WTC11 (cell line): ENCODE data around the gene MCM6. TPM values are rescaled to one million over a fixed set of nuclear protein-coding genes. Genes with fewer than 3 reads are reported as not detected.
A peak's percentile ranks its signal among the peaks of the same experiment; 100 is the strongest.

Experiments
- ATAC-seq: fragments of 200-7000 bp; cut with Tn5 transposase; 2 replicates; pipeline ENCODE4 v1.10.0; 2021; ENCODE audit warnings: mild to moderate bottlenecking, moderate library complexity
- CTCF ChIA-PET: fragments of 300-600 bp; sonication (Branson Sonifier 250); formaldehyde crosslinking; loops from one replicate; lab custom pipeline; 2021; ENCODE audit warnings: antibody characterized with exemption; lab: Charles Lee
- POLR2A ChIA-PET: fragments of 350-600 bp; sonication (Branson Sonifier 250); formaldehyde crosslinking; loops from one replicate; lab custom pipeline; 2021; ENCODE audit warnings: antibody characterized with exemption; lab: Charles Lee
- DNase-seq: peaks from one replicate; pipeline ENCODE4 v3.0.0; 2021; ENCODE audit warnings: low spot score
- H3K27ac Mint-ChIP-seq: 2 replicates; pipeline ENCODE4 v1.8.0; 2021; ENCODE audit warnings: mixed read lengths
- H3K27me3 Mint-ChIP-seq: 2 replicates; pipeline ENCODE4 v1.8.0; 2021; ENCODE audit warnings: low read depth, mild to moderate bottlenecking, moderate library complexity, mixed read lengths
- H3K36me3 Mint-ChIP-seq: 2 replicates; pipeline ENCODE4 v1.8.0; 2021; ENCODE audit warnings: mixed read lengths
- H3K4me1 Mint-ChIP-seq: 2 replicates; pipeline ENCODE4 v1.8.0; 2022; ENCODE audit warnings: mixed read lengths
- H3K4me3 Mint-ChIP-seq: 2 replicates; pipeline ENCODE4 v1.8.0; 2021; ENCODE audit warnings: mild to moderate bottlenecking, moderate library complexity, mixed read lengths
- H3K9me3 Mint-ChIP-seq: 2 replicates; pipeline ENCODE4 v1.8.0; 2021; ENCODE audit warnings: mixed read lengths
- CBFB ChIP-seq: sonication (generic); formaldehyde crosslinking; IDR thresholded peaks from 2 replicates; pipeline ENCODE4 v1.8.1; 2022; ENCODE audit warnings: mild to moderate bottlenecking, low read depth, missing genetic modification reagents
- ELF4 ChIP-seq: sonication (generic); formaldehyde crosslinking; IDR thresholded peaks from 2 replicates; pipeline ENCODE4 v1.8.1; 2022; ENCODE audit warnings: low read depth, mild to moderate bottlenecking, moderate library complexity, missing genetic modification reagents
- ETV6 ChIP-seq: sonication (generic); formaldehyde crosslinking; IDR thresholded peaks from 2 replicates; pipeline ENCODE4 v1.8.1; 2022; ENCODE audit warnings: mild to moderate bottlenecking, missing genetic modification reagents
- GRHL2 ChIP-seq: fragments of 250-450 bp; sonication (Bioruptor Pico); IDR thresholded peaks from 2 replicates; pipeline ENCODE4 v1.8.0; 2022; ENCODE audit warnings: mild to moderate bottlenecking, moderate library complexity; ENCODE audit not compliant: insufficient replicate concordance, severe bottlenecking
- JUN ChIP-seq: sonication (generic); formaldehyde crosslinking; IDR thresholded peaks from 2 replicates; pipeline ENCODE4 v1.8.0; 2023; ENCODE audit warnings: mild to moderate bottlenecking, missing genetic modification reagents
- NFATC4 ChIP-seq: fragments of 250-450 bp; sonication (Bioruptor Pico); IDR thresholded peaks from 2 replicates; pipeline ENCODE4 v1.9.0; 2021; ENCODE audit warnings: mild to moderate bottlenecking
- NFE2L1 ChIP-seq: sonication (generic); formaldehyde crosslinking; IDR thresholded peaks from 2 replicates; pipeline ENCODE4 v1.8.1; 2023; ENCODE audit warnings: missing genetic modification reagents
- NR1H2 ChIP-seq: sonication (generic); formaldehyde crosslinking; IDR thresholded peaks from 2 replicates; pipeline ENCODE4 v1.9.0; 2021; ENCODE audit warnings: mild to moderate bottlenecking, moderate library complexity, missing genetic modification reagents
- RORB ChIP-seq: fragments of 250-450 bp; sonication (Bioruptor Pico); IDR thresholded peaks from 2 replicates; pipeline ENCODE4 v1.9.0; 2021; ENCODE audit warnings: mild to moderate bottlenecking
- SMAD4 ChIP-seq: sonication (generic); formaldehyde crosslinking; IDR thresholded peaks from 2 replicates; pipeline ENCODE4 v1.8.0; 2022; ENCODE audit warnings: mild to moderate bottlenecking, missing genetic modification reagents
- SP1 ChIP-seq: sonication (generic); formaldehyde crosslinking; conservative IDR thresholded peaks from 2 replicates; pipeline ENCODE4 v1.8.1; 2022; ENCODE audit warnings: missing genetic modification reagents
- ZBTB21 ChIP-seq: sonication (generic); formaldehyde crosslinking; IDR thresholded peaks from 2 replicates; pipeline ENCODE4 v1.8.1; 2023; ENCODE audit warnings: mild to moderate bottlenecking, missing genetic modification reagents, borderline replicate concordance
- ZNF138 ChIP-seq: sonication (generic); formaldehyde crosslinking; conservative IDR thresholded peaks from 2 replicates; pipeline ENCODE4 v1.8.1; 2022; ENCODE audit warnings: mild to moderate bottlenecking, moderate library complexity, missing genetic modification reagents
- ZNF396 ChIP-seq: fragments of 250-450 bp; sonication (Bioruptor Pico); IDR thresholded peaks from 2 replicates; pipeline ENCODE4 v1.8.0; 2021; ENCODE audit warnings: mild to moderate bottlenecking, moderate library complexity, borderline replicate concordance
- total RNA-seq: library from RNA; stranded (reverse); gene quantifications from 3 replicates; pipeline ENCODE4 v1.2.3, GENCODE V29; 2021
- TF ChIP-seq, protein P1 (sequence below): fragments of 200-600 bp; IDR thresholded peaks from 2 replicates; pipeline ENCODE4 v1.8.0; 2022; ENCODE audit warnings: antibody characterized with exemption
- TF ChIP-seq, protein P2 (sequence below): sonication (generic); formaldehyde crosslinking; IDR thresholded peaks from 2 replicates; pipeline ENCODE4 v1.8.0; 2022; ENCODE audit warnings: mild to moderate bottlenecking, missing genetic modification reagents
- TF ChIP-seq, protein P3 (sequence below): sonication (generic); formaldehyde crosslinking; IDR thresholded peaks from 2 replicates; pipeline ENCODE4 v1.8.1; 2022; ENCODE audit warnings: missing genetic modification reagents, borderline replicate concordance
- TF ChIP-seq, protein P4 (sequence below): sonication (generic); formaldehyde crosslinking; IDR thresholded peaks from 2 replicates; pipeline ENCODE4 v1.8.0; 2022; ENCODE audit warnings: mild to moderate bottlenecking, missing genetic modification reagents
- TF ChIP-seq, protein P5 (sequence below): sonication (generic); formaldehyde crosslinking; conservative IDR thresholded peaks from 2 replicates; pipeline ENCODE4 v1.8.1; 2022; ENCODE audit warnings: mild to moderate bottlenecking, missing genetic modification reagents
- TF ChIP-seq, protein P6 (sequence below): sonication (generic); formaldehyde crosslinking; IDR thresholded peaks from 2 replicates; pipeline ENCODE4 v1.8.0; 2022; ENCODE audit warnings: missing genetic modification reagents
- TF ChIP-seq, protein P7 (sequence below): fragments of 250-450 bp; sonication (Bioruptor Pico); IDR thresholded peaks from 2 replicates; pipeline ENCODE4 v1.9.0; 2021; ENCODE audit warnings: moderate library complexity, mild to moderate bottlenecking, inconsistent platforms, borderline replicate concordance

Gene MCM6
- total RNA-seq, 1 experiment from 2014 or later = 107 TPM

DNA sequence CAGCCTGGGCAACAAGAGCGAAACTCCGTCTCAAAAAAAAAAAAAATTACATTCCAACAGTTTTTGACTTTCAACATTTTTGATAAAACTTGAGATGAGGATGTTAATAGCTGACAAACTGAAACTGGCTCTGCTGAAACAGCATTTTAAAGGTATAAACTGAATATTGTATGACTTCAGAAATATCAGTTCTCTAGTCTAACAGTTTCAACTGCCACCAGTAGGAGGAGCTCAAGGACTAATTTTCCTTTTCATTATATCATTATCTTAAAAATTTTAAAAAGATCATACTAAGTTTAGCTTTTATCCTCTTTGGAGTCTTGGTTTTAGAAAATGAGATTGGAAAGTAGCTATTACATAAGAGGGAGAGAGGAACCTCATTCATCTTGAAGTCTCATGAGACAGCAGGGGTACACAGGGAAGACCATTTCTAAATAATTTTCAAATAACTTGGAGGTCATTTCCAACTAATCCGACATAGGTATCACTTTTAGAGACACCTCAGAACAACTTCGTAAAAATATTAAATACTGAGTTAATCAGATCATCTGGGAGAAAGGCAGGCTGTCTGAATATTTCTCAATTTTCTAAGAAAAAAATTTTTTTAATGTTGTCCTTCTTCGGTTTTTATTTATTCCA is 37.6 kb upstream of the MCM6 start:
- TF ChIP-seq, protein P1, sequence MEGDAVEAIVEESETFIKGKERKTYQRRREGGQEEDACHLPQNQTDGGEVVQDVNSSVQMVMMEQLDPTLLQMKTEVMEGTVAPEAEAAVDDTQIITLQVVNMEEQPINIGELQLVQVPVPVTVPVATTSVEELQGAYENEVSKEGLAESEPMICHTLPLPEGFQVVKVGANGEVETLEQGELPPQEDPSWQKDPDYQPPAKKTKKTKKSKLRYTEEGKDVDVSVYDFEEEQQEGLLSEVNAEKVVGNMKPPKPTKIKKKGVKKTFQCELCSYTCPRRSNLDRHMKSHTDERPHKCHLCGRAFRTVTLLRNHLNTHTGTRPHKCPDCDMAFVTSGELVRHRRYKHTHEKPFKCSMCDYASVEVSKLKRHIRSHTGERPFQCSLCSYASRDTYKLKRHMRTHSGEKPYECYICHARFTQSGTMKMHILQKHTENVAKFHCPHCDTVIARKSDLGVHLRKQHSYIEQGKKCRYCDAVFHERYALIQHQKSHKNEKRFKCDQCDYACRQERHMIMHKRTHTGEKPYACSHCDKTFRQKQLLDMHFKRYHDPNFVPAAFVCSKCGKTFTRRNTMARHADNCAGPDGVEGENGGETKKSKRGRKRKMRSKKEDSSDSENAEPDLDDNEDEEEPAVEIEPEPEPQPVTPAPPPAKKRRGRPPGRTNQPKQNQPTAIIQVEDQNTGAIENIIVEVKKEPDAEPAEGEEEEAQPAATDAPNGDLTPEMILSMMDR = peak; percentile 68
- no peak for TF ChIP-seq JUN (CRISPR knock-in tag)
- TF ChIP-seq, protein P2, sequence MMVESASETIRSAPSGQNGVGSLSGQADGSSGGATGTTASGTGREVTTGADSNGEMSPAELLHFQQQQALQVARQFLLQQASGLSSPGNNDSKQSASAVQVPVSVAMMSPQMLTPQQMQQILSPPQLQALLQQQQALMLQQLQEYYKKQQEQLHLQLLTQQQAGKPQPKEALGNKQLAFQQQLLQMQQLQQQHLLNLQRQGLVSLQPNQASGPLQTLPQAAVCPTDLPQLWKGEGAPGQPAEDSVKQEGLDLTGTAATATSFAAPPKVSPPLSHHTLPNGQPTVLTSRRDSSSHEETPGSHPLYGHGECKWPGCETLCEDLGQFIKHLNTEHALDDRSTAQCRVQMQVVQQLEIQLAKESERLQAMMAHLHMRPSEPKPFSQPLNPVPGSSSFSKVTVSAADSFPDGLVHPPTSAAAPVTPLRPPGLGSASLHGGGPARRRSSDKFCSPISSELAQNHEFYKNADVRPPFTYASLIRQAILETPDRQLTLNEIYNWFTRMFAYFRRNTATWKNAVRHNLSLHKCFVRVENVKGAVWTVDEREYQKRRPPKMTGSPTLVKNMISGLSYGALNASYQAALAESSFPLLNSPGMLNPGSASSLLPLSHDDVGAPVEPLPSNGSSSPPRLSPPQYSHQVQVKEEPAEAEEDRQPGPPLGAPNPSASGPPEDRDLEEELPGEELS (CRISPR knock-in tag) = no peak
- no peak for TF ChIP-seq CBFB (CRISPR knock-in tag)
- Mint-ChIP-seq H3K27ac (no peak overlapping the region), H3K4me1 (no peaks in the 10 kb centered on the region), H3K36me3 (peaks cover 25% of the 10 kb centered on the region), H3K4me3 (no peak overlapping the region), H3K9me3 (peaks cover under 1% of the 10 kb centered on the region; the same call in 1 of the 2 replicates), H3K27me3 (no peaks in the 10 kb centered on the region)
- ATAC-seq (no peak), DNase-seq (no peak)
- ChIA-PET CTCF (interaction anchor here (0.6 to 2.2 kb wide), 31 partner anchors 9 to 549 kb away, joined by 3 to 31 read pairs (median 4); partner anchors contain the start of gene DARS1), POLR2A (no interaction called here)

DNA sequence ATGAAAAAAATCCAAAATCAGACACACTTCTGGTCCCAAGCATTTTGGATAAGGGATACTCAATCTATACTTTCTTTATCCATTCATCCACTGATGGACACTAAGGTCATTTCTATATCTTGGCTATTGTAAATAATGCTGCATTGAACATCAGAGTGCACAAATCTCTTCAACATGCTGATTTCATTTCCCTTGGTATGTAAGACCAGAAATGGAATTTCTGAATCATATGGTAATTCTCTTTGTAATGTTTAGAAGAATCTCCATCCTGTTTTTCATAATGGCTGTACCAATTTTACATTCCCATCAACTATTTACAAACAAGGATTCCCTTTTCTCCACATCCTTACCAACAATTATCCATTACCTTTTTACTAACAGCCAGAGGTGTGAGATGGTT is 33.7 kb upstream of the MCM6 start:
- ChIA-PET POLR2A (no interaction called here), CTCF (no interaction called here)
- Mint-ChIP-seq H3K9me3 (peaks cover 3% of the 10 kb centered on the region; the same call in 1 of the 2 replicates), H3K4me3 (no peak overlapping the region), H3K27ac (no peak overlapping the region), H3K27me3 (no peaks in the 10 kb centered on the region), H3K36me3 (peaks cover 46% of the 10 kb centered on the region), H3K4me1 (no peaks in the 10 kb centered on the region)
- no peak for DNase-seq
- no peak for ATAC-seq
- TF ChIP-seq, protein P3, sequence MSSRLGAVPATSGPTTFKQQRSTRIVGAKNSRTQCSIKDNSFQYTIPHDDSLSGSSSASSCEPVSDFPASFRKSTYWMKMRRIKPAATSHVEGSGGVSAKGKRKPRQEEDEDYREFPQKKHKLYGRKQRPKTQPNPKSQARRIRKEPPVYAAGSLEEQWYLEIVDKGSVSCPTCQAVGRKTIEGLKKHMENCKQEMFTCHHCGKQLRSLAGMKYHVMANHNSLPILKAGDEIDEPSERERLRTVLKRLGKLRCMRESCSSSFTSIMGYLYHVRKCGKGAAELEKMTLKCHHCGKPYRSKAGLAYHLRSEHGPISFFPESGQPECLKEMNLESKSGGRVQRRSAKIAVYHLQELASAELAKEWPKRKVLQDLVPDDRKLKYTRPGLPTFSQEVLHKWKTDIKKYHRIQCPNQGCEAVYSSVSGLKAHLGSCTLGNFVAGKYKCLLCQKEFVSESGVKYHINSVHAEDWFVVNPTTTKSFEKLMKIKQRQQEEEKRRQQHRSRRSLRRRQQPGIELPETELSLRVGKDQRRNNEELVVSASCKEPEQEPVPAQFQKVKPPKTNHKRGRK (CRISPR knock-in tag) = no peak
- TF ChIP-seq SP1 (CRISPR knock-in tag) (no peak), ETV6 (CRISPR knock-in tag) (no peak), ZNF138 (no peak), ELF4 (CRISPR knock-in tag) (no peak), NFATC4 (CRISPR knock-in tag) (no peak), RORB (CRISPR knock-in tag) (no peak), NFE2L1 (CRISPR knock-in tag) (no peak), ZNF396 (CRISPR knock-in tag) (no peak), GRHL2 (CRISPR knock-in tag) (no peak), NR1H2 (no peak), SMAD4 (no peak), ZBTB21 (CRISPR knock-in tag) (no peak)
- TF ChIP-seq, protein P1 = no peak
- TF ChIP-seq, protein P4, sequence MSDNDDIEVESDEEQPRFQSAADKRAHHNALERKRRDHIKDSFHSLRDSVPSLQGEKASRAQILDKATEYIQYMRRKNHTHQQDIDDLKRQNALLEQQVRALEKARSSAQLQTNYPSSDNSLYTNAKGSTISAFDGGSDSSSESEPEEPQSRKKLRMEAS = no peak
- TF ChIP-seq, protein P5, sequence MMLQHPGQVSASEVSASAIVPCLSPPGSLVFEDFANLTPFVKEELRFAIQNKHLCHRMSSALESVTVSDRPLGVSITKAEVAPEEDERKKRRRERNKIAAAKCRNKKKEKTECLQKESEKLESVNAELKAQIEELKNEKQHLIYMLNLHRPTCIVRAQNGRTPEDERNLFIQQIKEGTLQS (CRISPR knock-in tag) = no peak
- TF ChIP-seq, protein P6, sequence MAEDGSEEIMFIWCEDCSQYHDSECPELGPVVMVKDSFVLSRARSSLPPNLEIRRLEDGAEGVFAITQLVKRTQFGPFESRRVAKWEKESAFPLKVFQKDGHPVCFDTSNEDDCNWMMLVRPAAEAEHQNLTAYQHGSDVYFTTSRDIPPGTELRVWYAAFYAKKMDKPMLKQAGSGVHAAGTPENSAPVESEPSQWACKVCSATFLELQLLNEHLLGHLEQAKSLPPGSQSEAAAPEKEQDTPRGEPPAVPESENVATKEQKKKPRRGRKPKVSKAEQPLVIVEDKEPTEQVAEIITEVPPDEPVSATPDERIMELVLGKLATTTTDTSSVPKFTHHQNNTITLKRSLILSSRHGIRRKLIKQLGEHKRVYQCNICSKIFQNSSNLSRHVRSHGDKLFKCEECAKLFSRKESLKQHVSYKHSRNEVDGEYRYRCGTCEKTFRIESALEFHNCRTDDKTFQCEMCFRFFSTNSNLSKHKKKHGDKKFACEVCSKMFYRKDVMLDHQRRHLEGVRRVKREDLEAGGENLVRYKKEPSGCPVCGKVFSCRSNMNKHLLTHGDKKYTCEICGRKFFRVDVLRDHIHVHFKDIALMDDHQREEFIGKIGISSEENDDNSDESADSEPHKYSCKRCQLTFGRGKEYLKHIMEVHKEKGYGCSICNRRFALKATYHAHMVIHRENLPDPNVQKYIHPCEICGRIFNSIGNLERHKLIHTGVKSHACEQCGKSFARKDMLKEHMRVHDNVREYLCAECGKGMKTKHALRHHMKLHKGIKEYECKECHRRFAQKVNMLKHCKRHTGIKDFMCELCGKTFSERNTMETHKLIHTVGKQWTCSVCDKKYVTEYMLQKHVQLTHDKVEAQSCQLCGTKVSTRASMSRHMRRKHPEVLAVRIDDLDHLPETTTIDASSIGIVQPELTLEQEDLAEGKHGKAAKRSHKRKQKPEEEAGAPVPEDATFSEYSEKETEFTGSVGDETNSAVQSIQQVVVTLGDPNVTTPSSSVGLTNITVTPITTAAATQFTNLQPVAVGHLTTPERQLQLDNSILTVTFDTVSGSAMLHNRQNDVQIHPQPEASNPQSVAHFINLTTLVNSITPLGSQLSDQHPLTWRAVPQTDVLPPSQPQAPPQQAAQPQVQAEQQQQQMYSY (CRISPR knock-in tag) = no peak
- TF ChIP-seq, protein P7, sequence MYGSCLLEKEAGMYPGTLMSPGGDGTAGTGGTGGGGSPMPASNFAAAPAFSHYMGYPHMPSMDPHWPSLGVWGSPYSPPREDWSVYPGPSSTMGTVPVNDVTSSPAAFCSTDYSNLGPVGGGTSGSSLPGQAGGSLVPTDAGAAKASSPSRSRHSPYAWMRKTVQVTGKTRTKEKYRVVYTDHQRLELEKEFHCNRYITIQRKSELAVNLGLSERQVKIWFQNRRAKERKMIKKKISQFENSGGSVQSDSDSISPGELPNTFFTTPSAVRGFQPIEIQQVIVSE (CRISPR knock-in tag) = no peak
